A549 (cell line): Measurements from ENCODE around the gene WDR33. TPM values are rescaled to one million over a fixed set of nuclear protein-coding genes. Genes with fewer than 3 reads are reported as not detected.

Source experiments
- ATAC-seq, 2 experiments: fragments of 200-7000 bp in 1 of 2; fragments of >200 bp in 1 of 2; cut with Nextera tagmentation in 1 of 2; cut with Tn5 transposase in 1 of 2; 3 replicates each; pipeline versions ENCODE4 v1.8.0 to v1.9.1; 2018 to 2020; ENCODE audit warnings: mild to moderate bottlenecking in 1 of 2, moderate library complexity in 1 of 2
- CTCF ChIA-PET: fragments of 300-600 bp; sonication (Branson Sonifier 250); formaldehyde crosslinking; extraction: SDS; loops from one replicate; lab custom pipeline; 2021; ENCODE audit warnings: antibody characterized with exemption, inconsistent platforms; lab: Yijun Ruan, JAX
- POLR2A ChIA-PET: fragments of 350-600 bp; formaldehyde crosslinking; extraction: SDS; loops from one replicate; lab custom pipeline; 2021; ENCODE audit warnings: antibody characterized with exemption, inconsistent platforms; lab: Yijun Ruan, JAX
- DNase-seq, 2 experiments: peaks; one replicate each; pipeline versions ENCODE4 v3.0.0 to v3.0.0-alpha.2; 2011 to 2016; ENCODE audit warnings: low read depth in 1 of 2, low spot score in 1 of 2
- FAIRE-seq: peaks from 2 replicates; lab custom pipeline; 2011; peaks lifted over from hg19 to GRCh38; lab: Jason Lieb, UNC
- H3K27ac ChIP-seq, 2 experiments: fragments of >200 bp; sonication (Bioruptor Twin); formaldehyde crosslinking; 3 replicates each; pipeline ENCODE4 v1.5.1; 2016 to 2017
- H3K4me1 ChIP-seq: fragments of >200 bp; sonication (Bioruptor Twin); formaldehyde crosslinking; 3 replicates; pipeline ENCODE4 v1.6.1; 2016
- H3K4me2 ChIP-seq: fragments of >200 bp; sonication (Bioruptor Twin); formaldehyde crosslinking; 3 replicates; pipeline ENCODE4 v1.6.1; 2016
- H3K4me3 ChIP-seq: fragments of >200 bp; sonication (Bioruptor Twin); formaldehyde crosslinking; 3 replicates; pipeline ENCODE4 v1.5.1; 2016
- H3K9me3 ChIP-seq: fragments of >200 bp; sonication (Bioruptor Twin); formaldehyde crosslinking; 3 replicates; pipeline ENCODE4 v1.6.1; 2016
- BHLHE40 ChIP-seq: IDR thresholded peaks from 2 replicates; pipeline ENCODE4 v1.6.1; 2012; ENCODE audit warnings: low read depth, low read length, inconsistent platforms
- CBX2 ChIP-seq: fragments of 200-600 bp; sonication (generic); IDR thresholded peaks from 2 replicates; pipeline ENCODE4 v1.6.1; 2016; ENCODE audit warnings: low read depth, mild to moderate bottlenecking, borderline replicate concordance
- CBX8 ChIP-seq: fragments of 200-600 bp; sonication (generic); IDR thresholded peaks from 2 replicates; pipeline ENCODE4 v1.6.1; 2016
- ESRRA ChIP-seq: fragments of 150-350 bp; IDR thresholded peaks from 2 replicates; pipeline ENCODE4 v1.6.1; 2014; ENCODE audit warnings: mild to moderate bottlenecking, low read length, borderline replicate concordance
- FOSL2 ChIP-seq, 2 experiments: fragments of 450-650 bp in 1 of 2; fragments of >200 bp in 1 of 2; sonication (Bioruptor Twin) in 1 of 2; formaldehyde crosslinking; IDR thresholded peaks; 2 replicates each; pipeline versions ENCODE4 v1.5.0 to v1.6.1; 2016 to 2020; ENCODE audit warnings: mild to moderate bottlenecking in 1 of 2, moderate library complexity in 1 of 2
- FOXS1 ChIP-seq: fragments of 250-450 bp; sonication (Bioruptor Pico); IDR thresholded peaks from 2 replicates; pipeline ENCODE4 v1.5.0; 2020; ENCODE audit warnings: mild to moderate bottlenecking, moderate library complexity
- HOXA7 ChIP-seq: fragments of 250-450 bp; sonication (Bioruptor Pico); IDR thresholded peaks from 2 replicates; pipeline ENCODE4 v1.5.0; 2020; ENCODE audit warnings: mild to moderate bottlenecking, moderate library complexity
- JUN ChIP-seq, 2 experiments: fragments of >200 bp; sonication (Bioruptor Twin); formaldehyde crosslinking; IDR thresholded peaks; 2 replicates in 1 of 2; 3 replicates in 1 of 2; pipeline ENCODE4 v1.6.1; 2016 to 2017
- MYC ChIP-seq: IDR thresholded peaks from 2 replicates; pipeline ENCODE4 v1.6.1; 2012; ENCODE audit warnings: mild to moderate bottlenecking, inconsistent platforms, low read length, improper control_type of control experiment, borderline replicate concordance
- NR3C1 ChIP-seq: fragments of >200 bp; sonication (Bioruptor Twin); formaldehyde crosslinking; IDR thresholded peaks from 3 replicates; pipeline ENCODE4 v1.6.1; 2017
- PHF8 ChIP-seq: fragments of 200-600 bp; sonication (generic); IDR thresholded peaks from 2 replicates; pipeline ENCODE4 v1.6.1; 2016; ENCODE audit warnings: low read depth, mild to moderate bottlenecking, antibody characterized with exemption, moderate library complexity, borderline replicate concordance
- POLR2A ChIP-seq: IDR thresholded peaks from 2 replicates; pipeline ENCODE4 v1.6.1; 2012; ENCODE audit warnings: mild to moderate bottlenecking, low read length
- RAD21 ChIP-seq, 2 experiments: fragments of >200 bp in 1 of 2; sonication (Bioruptor Twin) in 1 of 2; formaldehyde crosslinking in 1 of 2; IDR thresholded peaks in 1 of 2; conservative IDR thresholded peaks in 1 of 2; 2 replicates in 1 of 2; 3 replicates in 1 of 2; pipeline ENCODE4 v1.6.1; 2012 to 2018; ENCODE audit warnings: inconsistent platforms in 1 of 2
- RARB ChIP-seq: fragments of 250-450 bp; sonication (Bioruptor Pico); IDR thresholded peaks from 2 replicates; pipeline ENCODE4 v1.8.0; 2021; ENCODE audit warnings: mild to moderate bottlenecking, moderate library complexity
- SMC3 ChIP-seq: fragments of >200 bp; sonication (Bioruptor Twin); formaldehyde crosslinking; IDR thresholded peaks from 3 replicates; pipeline ENCODE4 v1.6.1; 2018; ENCODE audit warnings: inconsistent platforms
- ZC3H11A ChIP-seq: fragments of 450-650 bp; IDR thresholded peaks from 2 replicates; pipeline ENCODE4 v1.6.1; 2014; ENCODE audit warnings: antibody characterized with exemption, mild to moderate bottlenecking
- WGBS: methylation state at CpG from one replicate; pipeline ENCODE4 v1.1.6; 2017; ENCODE audit errors: missing lambda C conversion rate; 5-methylcytosine and 5-hydroxymethylcytosine counted together
- polyA plus RNA-seq, 4 experiments: library from polyadenylated mRNA; depleted of rRNA in 3 of 4; stranded (reverse); fragments of >200 nt; fragmentation: RNase III in 1 of 4; extraction: RNeasy Plus Mini Kit Qiagen cat#74134 plus additional on column Dnase treatment in 1 of 4; gene quantifications; 2 replicates in 3 of 4; 3 replicates in 1 of 4; pipeline ENCODE4 v1.2.3, GENCODE V29; 2011 to 2017
- TF ChIP-seq, protein P1 (sequence below): IDR thresholded peaks from 2 replicates; pipeline ENCODE4 v1.6.1; 2012
- TF ChIP-seq, protein P2 (sequence below): fragments of 200-600 bp; sonication (generic); IDR thresholded peaks from 2 replicates; pipeline ENCODE4 v1.6.1; 2016; ENCODE audit warnings: antibody characterized with exemption, mild to moderate bottlenecking, moderate library complexity
- TF ChIP-seq, protein P3 (sequence below): fragments of 450-650 bp; IDR thresholded peaks from 2 replicates; pipeline ENCODE4 v1.6.1; 2014; ENCODE audit warnings: antibody characterized with exemption
- TF ChIP-seq, protein P4 (sequence below): IDR thresholded peaks from 2 replicates; pipeline ENCODE4 v1.6.1; 2012
- TF ChIP-seq, protein P5 (sequence below): fragments of 150-350 bp; IDR thresholded peaks from 2 replicates; pipeline ENCODE4 v1.6.1; 2014; ENCODE audit warnings: low read depth, mild to moderate bottlenecking, low read length

The WDR33 gene
- polyA plus RNA-seq, 2 of the 4 experiments (the other 2 are of a cell fraction) = 21.3 to 67.1 TPM

DNA sequence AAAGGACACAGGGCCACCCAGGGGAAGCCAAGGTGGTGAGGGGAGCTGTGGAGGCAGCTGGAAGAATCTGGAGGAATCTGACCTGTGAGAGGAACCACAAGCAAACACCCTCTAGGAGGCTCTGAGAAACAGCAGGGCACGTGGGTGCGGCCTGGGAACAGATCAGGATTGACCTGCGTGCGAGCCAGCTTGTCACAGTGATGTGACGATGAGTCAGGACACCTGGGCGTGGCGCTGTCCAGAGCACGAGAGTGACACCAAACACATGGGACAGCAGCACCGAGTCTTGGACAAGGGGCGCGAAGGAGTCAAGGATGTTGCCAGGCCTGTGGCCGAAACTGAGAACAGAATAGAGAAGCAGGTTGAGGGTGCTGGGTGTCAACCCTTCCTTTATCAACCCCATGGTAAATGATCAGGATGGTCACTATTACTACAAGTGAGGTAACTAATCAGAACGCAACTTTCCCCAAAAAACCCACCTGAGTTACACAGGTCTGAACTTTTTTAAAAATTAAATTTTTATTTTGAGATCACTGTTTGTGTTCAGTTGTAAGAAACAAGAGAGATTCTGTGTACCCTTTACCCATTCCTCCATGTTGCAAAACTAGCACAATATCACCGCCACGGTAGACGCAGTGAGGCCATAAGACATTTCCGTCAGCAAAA is 110.3 kb downstream of the WDR33 start:
- Histone ChIP-seq H3K4me2 (peak overlapping the region; percentile 83), H3K4me3 (peak overlapping the region; percentile 71), H3K4me1 (peaks cover 34% of the 10 kb centered on the region), H3K27ac (peak overlapping the region; percentile 96 to 99), H3K9me3 (no peaks in the 10 kb centered on the region)
- ATAC-seq (peak; percentile 59 to 62), DNase-seq (peak; percentile 91), FAIRE-seq (no peak)
- POLR2A ChIA-PET = interaction anchor here (0.6 to 1.9 kb wide), 6 partner anchors 25 to 656 kb away, joined by 3 to 5 read pairs (median 3); partner anchors contain the start of gene LIMS2
- CTCF ChIA-PET = no interaction called here
- peak; percentile 33; the same call in 1 of the 2 replicates for TF ChIP-seq POLR2A
- TF ChIP-seq BHLHE40 = no peak
- peak; percentile 71; the same call in 1 of the 2 replicates for TF ChIP-seq HOXA7 (CRISPR knock-in tag)
- TF ChIP-seq, protein P1, sequence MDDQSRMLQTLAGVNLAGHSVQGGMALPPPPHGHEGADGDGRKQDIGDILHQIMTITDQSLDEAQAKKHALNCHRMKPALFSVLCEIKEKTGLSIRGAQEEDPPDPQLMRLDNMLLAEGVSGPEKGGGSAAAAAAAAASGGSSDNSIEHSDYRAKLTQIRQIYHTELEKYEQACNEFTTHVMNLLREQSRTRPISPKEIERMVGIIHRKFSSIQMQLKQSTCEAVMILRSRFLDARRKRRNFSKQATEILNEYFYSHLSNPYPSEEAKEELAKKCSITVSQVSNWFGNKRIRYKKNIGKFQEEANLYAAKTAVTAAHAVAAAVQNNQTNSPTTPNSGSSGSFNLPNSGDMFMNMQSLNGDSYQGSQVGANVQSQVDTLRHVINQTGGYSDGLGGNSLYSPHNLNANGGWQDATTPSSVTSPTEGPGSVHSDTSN = no peak
- TF ChIP-seq FOXS1 (CRISPR knock-in tag) = no peak
- TF ChIP-seq, protein P2, sequence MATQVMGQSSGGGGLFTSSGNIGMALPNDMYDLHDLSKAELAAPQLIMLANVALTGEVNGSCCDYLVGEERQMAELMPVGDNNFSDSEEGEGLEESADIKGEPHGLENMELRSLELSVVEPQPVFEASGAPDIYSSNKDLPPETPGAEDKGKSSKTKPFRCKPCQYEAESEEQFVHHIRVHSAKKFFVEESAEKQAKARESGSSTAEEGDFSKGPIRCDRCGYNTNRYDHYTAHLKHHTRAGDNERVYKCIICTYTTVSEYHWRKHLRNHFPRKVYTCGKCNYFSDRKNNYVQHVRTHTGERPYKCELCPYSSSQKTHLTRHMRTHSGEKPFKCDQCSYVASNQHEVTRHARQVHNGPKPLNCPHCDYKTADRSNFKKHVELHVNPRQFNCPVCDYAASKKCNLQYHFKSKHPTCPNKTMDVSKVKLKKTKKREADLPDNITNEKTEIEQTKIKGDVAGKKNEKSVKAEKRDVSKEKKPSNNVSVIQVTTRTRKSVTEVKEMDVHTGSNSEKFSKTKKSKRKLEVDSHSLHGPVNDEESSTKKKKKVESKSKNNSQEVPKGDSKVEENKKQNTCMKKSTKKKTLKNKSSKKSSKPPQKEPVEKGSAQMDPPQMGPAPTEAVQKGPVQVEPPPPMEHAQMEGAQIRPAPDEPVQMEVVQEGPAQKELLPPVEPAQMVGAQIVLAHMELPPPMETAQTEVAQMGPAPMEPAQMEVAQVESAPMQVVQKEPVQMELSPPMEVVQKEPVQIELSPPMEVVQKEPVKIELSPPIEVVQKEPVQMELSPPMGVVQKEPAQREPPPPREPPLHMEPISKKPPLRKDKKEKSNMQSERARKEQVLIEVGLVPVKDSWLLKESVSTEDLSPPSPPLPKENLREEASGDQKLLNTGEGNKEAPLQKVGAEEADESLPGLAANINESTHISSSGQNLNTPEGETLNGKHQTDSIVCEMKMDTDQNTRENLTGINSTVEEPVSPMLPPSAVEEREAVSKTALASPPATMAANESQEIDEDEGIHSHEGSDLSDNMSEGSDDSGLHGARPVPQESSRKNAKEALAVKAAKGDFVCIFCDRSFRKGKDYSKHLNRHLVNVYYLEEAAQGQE = 0 out of 2 replicates have a peak, but pooled peaks have one; percentile 23
- TF ChIP-seq MYC = peak; percentile 67; the same call in 1 of the 2 replicates
- no peak for TF ChIP-seq ESRRA
- 0 out of 3 replicates have a peak, but pooled peaks have one; percentile 15 for TF ChIP-seq SMC3
- peak; percentile 19; the same call in 1 of the 2 replicates for TF ChIP-seq RARB
- TF ChIP-seq, protein P3, sequence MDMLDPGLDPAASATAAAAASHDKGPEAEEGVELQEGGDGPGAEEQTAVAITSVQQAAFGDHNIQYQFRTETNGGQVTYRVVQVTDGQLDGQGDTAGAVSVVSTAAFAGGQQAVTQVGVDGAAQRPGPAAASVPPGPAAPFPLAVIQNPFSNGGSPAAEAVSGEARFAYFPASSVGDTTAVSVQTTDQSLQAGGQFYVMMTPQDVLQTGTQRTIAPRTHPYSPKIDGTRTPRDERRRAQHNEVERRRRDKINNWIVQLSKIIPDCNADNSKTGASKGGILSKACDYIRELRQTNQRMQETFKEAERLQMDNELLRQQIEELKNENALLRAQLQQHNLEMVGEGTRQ = peak; percentile 65
- TF ChIP-seq FOSL2 (IDR thresholded peaks at IDR 0.05) = 0 out of 2 replicates have a peak, but pooled peaks have one; percentile 14
- peak; percentile 72 for TF ChIP-seq FOSL2 (CRISPR knock-in tag; IDR thresholded peaks at IDR 0.05)
- TF ChIP-seq, protein P4, sequence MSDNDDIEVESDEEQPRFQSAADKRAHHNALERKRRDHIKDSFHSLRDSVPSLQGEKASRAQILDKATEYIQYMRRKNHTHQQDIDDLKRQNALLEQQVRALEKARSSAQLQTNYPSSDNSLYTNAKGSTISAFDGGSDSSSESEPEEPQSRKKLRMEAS = peak; percentile 87
- 17% methylated on average over 17 of the region's 17 CpGs for WGBS

DNA sequence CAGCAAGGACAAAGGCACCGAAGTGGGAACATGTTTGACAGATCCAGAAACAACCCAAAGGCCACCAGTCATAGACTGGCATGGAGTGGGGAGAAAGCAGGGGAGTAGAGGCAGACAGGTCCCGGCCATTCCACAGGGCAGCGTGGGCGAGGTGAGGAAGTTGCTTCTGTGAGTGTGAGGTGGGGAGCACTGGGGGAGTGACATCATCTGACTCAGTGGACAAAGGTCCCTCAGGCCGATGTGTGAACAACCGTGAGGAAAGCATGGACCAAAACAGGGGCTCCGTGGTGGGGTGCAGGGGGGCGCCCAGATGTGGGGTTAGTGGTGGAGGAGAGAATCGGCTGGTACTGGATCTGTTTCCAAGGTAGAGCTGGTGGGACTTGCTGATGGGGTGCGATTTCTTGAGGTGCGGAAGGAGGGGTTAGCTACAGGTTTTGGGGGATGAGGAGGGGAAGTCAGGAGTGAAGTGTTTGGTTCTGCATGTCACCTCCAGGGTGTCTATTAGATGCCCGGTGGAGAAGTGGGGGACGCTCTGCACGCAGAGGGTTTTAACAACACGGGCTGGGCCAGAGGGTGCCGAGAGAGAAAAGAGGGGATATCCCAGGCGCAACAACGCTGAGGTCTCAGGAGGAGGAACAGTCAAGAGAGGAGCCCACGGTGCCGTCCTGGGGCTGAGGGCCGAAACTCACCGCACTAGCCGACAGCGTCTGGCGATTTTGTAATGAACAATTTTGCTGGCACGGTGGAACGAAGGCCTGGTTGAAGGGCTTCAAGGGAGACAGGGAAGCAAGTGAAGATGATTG is 112.2 kb downstream of the WDR33 start:
- FAIRE-seq (no peak), DNase-seq (no peak), ATAC-seq (no peak)
- Histone ChIP-seq H3K27ac (no peak overlapping the region), H3K9me3 (no peaks in the 10 kb centered on the region), H3K4me3 (no peak overlapping the region), H3K4me2 (no peak overlapping the region), H3K4me1 (peaks cover 34% of the 10 kb centered on the region)
- CTCF ChIA-PET = interaction anchor here (1.3 to 1.5 kb wide), 3 partner anchors 18 to 24 kb away, joined by 3 to 5 read pairs (median 4); no protein-coding TSS in a partner anchor
- WGBS = 95% methylated on average over 27 of the region's 27 CpGs
- no peak for TF ChIP-seq PHF8
- TF ChIP-seq, protein P5, sequence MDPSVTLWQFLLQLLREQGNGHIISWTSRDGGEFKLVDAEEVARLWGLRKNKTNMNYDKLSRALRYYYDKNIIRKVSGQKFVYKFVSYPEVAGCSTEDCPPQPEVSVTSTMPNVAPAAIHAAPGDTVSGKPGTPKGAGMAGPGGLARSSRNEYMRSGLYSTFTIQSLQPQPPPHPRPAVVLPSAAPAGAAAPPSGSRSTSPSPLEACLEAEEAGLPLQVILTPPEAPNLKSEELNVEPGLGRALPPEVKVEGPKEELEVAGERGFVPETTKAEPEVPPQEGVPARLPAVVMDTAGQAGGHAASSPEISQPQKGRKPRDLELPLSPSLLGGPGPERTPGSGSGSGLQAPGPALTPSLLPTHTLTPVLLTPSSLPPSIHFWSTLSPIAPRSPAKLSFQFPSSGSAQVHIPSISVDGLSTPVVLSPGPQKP = no peak
- no peak for TF ChIP-seq NR3C1
- TF ChIP-seq CBX8 = no peak
- TF ChIP-seq, protein P2 = no peak
- no peak for TF ChIP-seq RAD21 (conservative IDR thresholded peaks at IDR 0.05 in 1 of 2, IDR thresholded peaks at IDR 0.05 in 1 of 2)
- no peak for TF ChIP-seq JUN (IDR thresholded peaks at IDR 0.05)
- TF ChIP-seq ZC3H11A = no peak
- TF ChIP-seq CBX2 = no peak
- POLR2A ChIA-PET = no interaction called here
